Uterus (tissue), 2 donors: Measurements from ENCODE around the gene KCNV2.

Experiments
- POLR2A ChIP-seq, 2 donors: fragments of 450-650 bp; IDR thresholded peaks; one replicate each; pipeline ENCODE4 v1.6.1; 2016; ENCODE audit warnings: antibody characterized with exemption in 2 of 2, mild to moderate bottlenecking in 1 of 2, moderate library complexity in 1 of 2
- TF ChIP-seq, protein P1 (sequence below), 4 experiments: fragments of 200-600 bp in 2 of 4; fragments of 450-650 bp in 2 of 4; sonication (generic) in 2 of 4; IDR thresholded peaks; one replicate each; pipeline ENCODE4 v1.5.1; 2016 to 2019; ENCODE audit warnings: antibody characterized with exemption in 4 of 4, mild to moderate bottlenecking in 2 of 4, moderate library complexity in 1 of 4

DNA sequence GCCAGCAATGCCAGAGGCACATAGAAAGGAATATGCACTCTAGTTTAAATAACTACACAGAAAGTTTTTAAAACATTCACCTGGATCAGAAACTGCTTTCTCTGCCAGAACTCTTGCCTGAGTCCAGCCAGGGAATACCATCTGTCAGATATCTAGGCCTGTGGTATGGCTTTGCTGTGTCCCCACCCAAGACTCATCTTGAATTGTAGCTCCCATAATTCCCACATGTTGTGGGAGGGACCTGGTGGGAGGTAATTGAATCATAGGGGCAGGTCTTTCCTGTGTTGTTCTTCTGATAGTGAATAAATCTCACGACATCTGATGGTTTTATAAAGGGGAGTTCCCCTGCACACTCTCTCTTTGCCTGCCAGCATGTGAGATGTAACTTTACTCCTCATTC is 41.5 kb upstream of the KCNV2 start:
- TF ChIP-seq POLR2A (IDR thresholded peaks at IDR 0.05), result no peak
- TF ChIP-seq, protein P1, sequence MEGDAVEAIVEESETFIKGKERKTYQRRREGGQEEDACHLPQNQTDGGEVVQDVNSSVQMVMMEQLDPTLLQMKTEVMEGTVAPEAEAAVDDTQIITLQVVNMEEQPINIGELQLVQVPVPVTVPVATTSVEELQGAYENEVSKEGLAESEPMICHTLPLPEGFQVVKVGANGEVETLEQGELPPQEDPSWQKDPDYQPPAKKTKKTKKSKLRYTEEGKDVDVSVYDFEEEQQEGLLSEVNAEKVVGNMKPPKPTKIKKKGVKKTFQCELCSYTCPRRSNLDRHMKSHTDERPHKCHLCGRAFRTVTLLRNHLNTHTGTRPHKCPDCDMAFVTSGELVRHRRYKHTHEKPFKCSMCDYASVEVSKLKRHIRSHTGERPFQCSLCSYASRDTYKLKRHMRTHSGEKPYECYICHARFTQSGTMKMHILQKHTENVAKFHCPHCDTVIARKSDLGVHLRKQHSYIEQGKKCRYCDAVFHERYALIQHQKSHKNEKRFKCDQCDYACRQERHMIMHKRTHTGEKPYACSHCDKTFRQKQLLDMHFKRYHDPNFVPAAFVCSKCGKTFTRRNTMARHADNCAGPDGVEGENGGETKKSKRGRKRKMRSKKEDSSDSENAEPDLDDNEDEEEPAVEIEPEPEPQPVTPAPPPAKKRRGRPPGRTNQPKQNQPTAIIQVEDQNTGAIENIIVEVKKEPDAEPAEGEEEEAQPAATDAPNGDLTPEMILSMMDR (IDR thresholded peaks at IDR 0.05), result no peak
